ENCODE measurements around the gene PNLIPRP2.

PNLIPRP2 gene

GRCh38 chr10:116663342-116663741 lies 42.6 kb downstream of the PNLIPRP2 start:
- Histone ChIP-seq H3K9me2 (replicated peaks; ENCODE audit: insufficient read depth, low read length) (no peaks in the 10 kb centered on the region), H3K36me3 (replicated peaks; ENCODE audit: insufficient read depth, low read length) (no peaks in the 10 kb centered on the region), H3K4me3 (ENCODE audit: low read length) (no peak overlapping the region), H3K4me2 (ENCODE audit: low read depth, low read length) (no peak overlapping the region), H3K27me3 (replicated peaks; ENCODE audit: insufficient read depth, low read length) (no peaks in the 10 kb centered on the region), H3K4me1 (ENCODE audit: low read length) (no peaks in the 10 kb centered on the region), H3K9ac (ENCODE audit: low read length) (no peak overlapping the region), H4K20me1 (ENCODE audit: insufficient read depth, low read length) (no peaks in the 10 kb centered on the region), H3K9me3 (replicated peaks; ENCODE audit: insufficient read depth, low read length) (no peaks in the 10 kb centered on the region), H3K79me2 (ENCODE audit: low read length) (no peaks in the 10 kb centered on the region), H3K27ac (ENCODE audit: low read length) (no peak overlapping the region), H3F3A (ENCODE audit: insufficient read depth, low read length) (no peaks in the 10 kb centered on the region), H2AFZ (ENCODE audit: low read length) (no peak overlapping the region)
- no peak for DNase-seq
- TF ChIP-seq CTCF (IDR thresholded peaks at IDR 0.05; ENCODE audit: low read length) (no peak), EZH2 (optimal IDR thresholded peaks at IDR 0.05; ENCODE audit: low read depth, low read length) (no peak), EZH2phosphoT487 (IDR thresholded peaks at IDR 0.05; ENCODE audit: low read length) (no peak)

GRCh38 chr10:116664631-116665030 lies 43.9 kb downstream of the PNLIPRP2 start:
- Histone ChIP-seq H3F3A (ENCODE audit: insufficient read depth, low read length) (no peaks in the 10 kb centered on the region), H3K9ac (ENCODE audit: low read length) (no peak overlapping the region), H3K9me3 (replicated peaks; ENCODE audit: insufficient read depth, low read length) (no peaks in the 10 kb centered on the region), H3K36me3 (replicated peaks; ENCODE audit: insufficient read depth, low read length) (no peaks in the 10 kb centered on the region), H3K4me1 (ENCODE audit: low read length) (no peaks in the 10 kb centered on the region), H3K9me2 (replicated peaks; ENCODE audit: insufficient read depth, low read length) (no peaks in the 10 kb centered on the region), H3K27me3 (replicated peaks; ENCODE audit: insufficient read depth, low read length) (no peaks in the 10 kb centered on the region), H2AFZ (ENCODE audit: low read length) (no peak overlapping the region), H3K79me2 (ENCODE audit: low read length) (no peaks in the 10 kb centered on the region), H3K27ac (ENCODE audit: low read length) (no peak overlapping the region), H3K4me2 (ENCODE audit: low read depth, low read length) (no peak overlapping the region), H4K20me1 (ENCODE audit: insufficient read depth, low read length) (no peaks in the 10 kb centered on the region), H3K4me3 (ENCODE audit: low read length) (no peak overlapping the region)
- no peak for TF ChIP-seq EZH2phosphoT487 (IDR thresholded peaks at IDR 0.05; ENCODE audit: low read length)
- no peak for TF ChIP-seq EZH2 (optimal IDR thresholded peaks at IDR 0.05; ENCODE audit: low read depth, low read length)
- TF ChIP-seq CTCF (IDR thresholded peaks at IDR 0.05; ENCODE audit: low read length), result no peak
- no peak for DNase-seq

GRCh38 chr10:116665541-116666125 lies 44.9 kb downstream of the PNLIPRP2 start:
- Histone ChIP-seq H3K4me3 (ENCODE audit: low read length) (no peak overlapping the region), H3K9me2 (replicated peaks; ENCODE audit: insufficient read depth, low read length) (no peaks in the 10 kb centered on the region), H3F3A (ENCODE audit: insufficient read depth, low read length) (no peaks in the 10 kb centered on the region), H3K79me2 (ENCODE audit: low read length) (no peaks in the 10 kb centered on the region), H3K9me3 (replicated peaks; ENCODE audit: insufficient read depth, low read length) (no peaks in the 10 kb centered on the region), H3K9ac (ENCODE audit: low read length) (no peak overlapping the region), H3K4me2 (ENCODE audit: low read depth, low read length) (no peak overlapping the region), H3K4me1 (ENCODE audit: low read length) (no peaks in the 10 kb centered on the region), H2AFZ (ENCODE audit: low read length) (no peak overlapping the region), H3K36me3 (replicated peaks; ENCODE audit: insufficient read depth, low read length) (no peaks in the 10 kb centered on the region), H3K27ac (ENCODE audit: low read length) (no peak overlapping the region), H3K27me3 (replicated peaks; ENCODE audit: insufficient read depth, low read length) (no peaks in the 10 kb centered on the region), H4K20me1 (ENCODE audit: insufficient read depth, low read length) (no peaks in the 10 kb centered on the region)
- TF ChIP-seq EZH2phosphoT487 (IDR thresholded peaks at IDR 0.05; ENCODE audit: low read length), result no peak
- no peak for TF ChIP-seq CTCF (IDR thresholded peaks at IDR 0.05; ENCODE audit: low read length)
- no peak for TF ChIP-seq EZH2 (optimal IDR thresholded peaks at IDR 0.05; ENCODE audit: low read depth, low read length)
- DNase-seq, result no peak
